GM12873 (cell line): ENCODE results near the gene FOXE1.

Experiments used
- CTCF ChIP-seq: IDR thresholded peaks from 2 replicates; pipeline ENCODE4 v1.5.1; 2012; ENCODE audit warnings: low read depth, mild to moderate bottlenecking, moderate library complexity, low read length, control low read depth; ENCODE audit not compliant: insufficient read depth; ENCODE audit errors: missing control alignments

Gene FOXE1

GRCh38 chr9:97900738-97901565, 47.9 kb downstream of the FOXE1 start:
- TF ChIP-seq CTCF: peak; percentile 75

GRCh38 chr9:97903177-97903576, 50.2 kb downstream of the FOXE1 start:
- TF ChIP-seq CTCF: no peak

GRCh38 chr9:97904725-97905124, 51.7 kb downstream of the FOXE1 start:
- no peak for TF ChIP-seq CTCF

- no peak for TF ChIP-seq CTCF
Observed at GRCh38 chr9:97905228-97905627, 52.2 kb downstream of the FOXE1 start.
